ENCODE data around the gene NBAS.

NBAS gene

DNA sequence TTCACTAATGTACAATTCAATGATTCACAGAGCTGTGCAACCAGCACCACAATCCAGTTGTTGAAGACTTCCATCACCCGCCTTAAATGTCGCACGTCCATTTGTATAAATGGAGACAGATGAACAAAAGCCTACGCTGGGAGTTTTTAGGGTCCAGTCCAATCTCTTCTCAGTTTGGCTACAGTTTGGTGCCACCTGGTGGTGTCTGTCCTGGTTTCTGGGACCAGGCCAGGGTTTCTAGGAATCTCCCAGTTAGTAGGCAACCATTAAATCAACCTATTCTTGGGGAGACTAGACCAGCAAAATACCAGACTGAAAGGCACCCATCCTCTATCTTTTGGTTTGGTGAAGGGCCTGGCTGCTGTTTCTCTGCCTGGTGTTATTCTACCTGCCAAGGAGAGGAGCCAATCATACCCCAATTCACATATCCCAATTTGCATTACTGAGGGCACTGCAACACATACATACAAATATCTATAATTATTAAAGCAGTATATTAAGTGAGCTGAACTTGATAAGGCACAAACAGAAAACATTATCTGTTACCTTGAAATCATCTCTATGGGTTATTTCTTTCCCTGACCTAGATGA is 27.3 kb upstream of the NBAS start:
- DNase-seq = peak; percentile 100

DNA sequence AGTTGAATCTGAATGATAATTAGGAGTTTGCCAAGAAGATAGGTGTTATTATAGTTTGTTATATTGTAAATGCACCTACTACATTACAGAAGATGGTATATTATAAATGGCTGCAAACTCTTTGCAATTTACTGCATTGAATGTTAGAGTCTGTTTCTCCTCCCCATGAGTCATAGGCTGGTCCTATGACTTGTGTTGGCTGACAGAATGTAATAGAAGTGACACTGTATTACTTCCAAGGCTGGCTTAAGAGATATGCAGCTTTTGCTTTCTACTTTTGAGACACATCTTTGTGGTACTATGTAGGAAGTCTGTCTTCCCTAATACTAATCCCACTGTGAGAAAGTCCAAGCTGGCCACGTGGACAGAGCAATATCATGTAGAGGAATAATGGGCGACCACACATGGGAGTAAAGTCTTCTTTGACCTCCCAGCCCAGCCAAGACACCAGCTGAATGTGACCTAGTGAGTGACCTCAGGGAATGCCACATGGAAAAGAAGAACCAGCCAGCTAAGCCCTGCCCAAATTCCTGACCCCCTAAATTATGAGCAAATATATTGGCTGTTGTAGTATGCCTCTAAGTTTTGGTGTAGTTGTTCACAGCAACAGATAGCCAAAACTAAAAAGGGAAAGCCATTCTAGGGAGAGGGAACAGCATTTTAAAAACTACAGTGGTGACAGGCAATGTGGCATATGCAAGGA is 23.8 kb upstream of the NBAS start:
- DNase-seq = no peak

DNA sequence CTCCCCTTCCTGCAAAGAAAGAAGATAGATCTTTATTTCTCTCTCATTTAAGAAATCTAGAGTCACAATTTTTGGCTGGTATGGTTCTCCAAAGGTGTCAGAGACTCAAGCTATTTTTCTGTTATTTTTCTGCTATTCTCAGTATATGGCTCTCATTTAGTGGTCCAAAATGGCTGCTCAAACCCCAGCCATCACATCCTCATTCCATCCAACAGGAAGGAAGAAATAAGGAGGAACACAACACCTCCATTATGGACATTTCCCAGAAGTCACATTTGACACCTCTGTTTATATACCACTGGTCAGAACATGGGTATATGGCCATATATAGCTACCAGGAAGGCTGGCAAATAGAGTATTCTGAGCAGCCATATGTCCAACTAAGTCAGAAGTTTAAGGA is 23.2 kb upstream of the NBAS start:
- DNase-seq = no peak

DNA sequence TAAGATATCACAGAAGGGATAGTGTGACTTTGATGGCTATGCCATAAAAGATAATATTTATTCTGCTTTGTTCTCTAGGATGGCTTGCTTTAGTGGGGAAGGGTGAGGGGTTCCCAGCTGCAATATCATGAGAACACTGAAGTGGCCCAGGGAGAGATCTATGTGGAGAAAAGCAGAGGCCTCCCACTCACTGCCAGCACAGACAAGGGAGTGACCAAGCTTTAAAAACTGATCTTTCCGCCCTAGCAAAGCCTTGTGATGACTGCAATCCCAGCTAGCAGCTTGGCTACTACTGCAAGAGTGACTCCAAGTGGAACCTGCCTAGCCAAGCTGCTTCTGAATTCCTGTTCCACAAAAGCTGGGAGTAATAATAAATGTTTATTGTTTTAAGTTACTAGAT is 22.7 kb upstream of the NBAS start:
- no peak for DNase-seq

DNA sequence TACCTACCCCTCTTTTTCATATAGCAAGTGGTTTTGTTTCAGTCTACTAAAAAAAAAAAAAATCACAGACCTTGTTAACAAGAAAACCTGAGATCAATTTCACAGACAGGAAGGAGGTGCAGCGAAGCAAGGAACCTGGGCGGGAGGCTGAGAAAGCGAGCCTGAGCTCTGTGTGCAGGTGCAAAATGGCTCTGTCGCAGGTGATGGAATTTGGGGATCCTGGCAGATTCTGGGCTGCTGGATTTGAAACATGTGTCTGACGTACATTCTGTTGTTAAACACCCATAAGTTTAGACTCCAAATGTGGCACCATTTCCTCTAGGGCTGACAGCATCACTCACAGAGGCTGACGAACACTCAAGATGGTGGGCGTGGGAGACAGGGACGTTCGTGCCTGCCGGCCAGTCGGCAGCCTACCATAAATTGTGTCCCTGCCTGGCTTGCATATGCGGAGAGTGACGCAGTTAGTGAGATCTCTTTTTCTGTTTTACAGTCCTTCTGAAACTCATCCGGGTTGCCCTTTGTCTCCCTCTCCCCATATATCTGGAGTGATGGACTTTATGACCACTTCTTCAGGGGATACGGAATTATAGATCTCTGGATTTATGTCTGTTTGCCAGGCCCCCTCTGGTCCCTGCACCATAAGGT is 21.7 kb upstream of the NBAS start:
- DNase-seq = no peak

DNA sequence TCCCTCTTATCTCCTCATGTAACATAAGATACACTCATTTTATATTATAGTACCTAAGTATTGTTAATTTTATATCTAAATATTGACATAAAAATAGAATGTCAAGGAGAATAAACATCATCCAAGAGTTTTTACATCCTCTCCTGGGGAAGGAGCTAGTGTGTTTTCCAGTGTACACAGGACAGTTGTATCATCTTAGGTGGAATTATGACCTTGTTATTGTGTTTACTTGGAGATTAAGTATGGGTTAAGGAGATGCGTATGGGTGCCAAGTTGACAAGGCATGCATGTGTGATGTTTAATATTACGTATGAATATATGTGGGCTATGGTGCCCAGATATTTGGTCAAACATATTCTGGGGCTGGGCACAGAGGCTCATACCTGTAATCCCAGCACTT is 19.3 kb upstream of the NBAS start:
- DNase-seq = no peak

DNA sequence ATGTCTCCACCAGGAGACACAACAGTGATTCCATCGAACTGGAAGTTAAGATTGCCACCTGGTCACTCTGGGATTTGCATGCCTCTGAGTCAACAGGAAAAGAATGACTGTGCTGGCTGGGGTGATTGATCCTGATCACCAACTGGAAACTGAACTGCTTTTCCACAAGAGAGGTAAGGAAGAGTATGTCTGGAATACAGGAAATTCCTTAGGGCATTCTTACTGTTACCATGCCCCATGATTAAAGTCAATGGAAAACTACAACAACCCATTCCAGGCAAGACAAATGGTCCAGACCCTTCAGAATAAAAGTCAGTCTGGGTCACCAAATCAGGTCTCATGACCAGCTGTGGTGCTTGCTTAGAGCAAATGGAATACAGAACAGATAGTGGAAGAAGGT is 18.5 kb upstream of the NBAS start:
- peak; percentile 95 to 100 for DNase-seq

DNA sequence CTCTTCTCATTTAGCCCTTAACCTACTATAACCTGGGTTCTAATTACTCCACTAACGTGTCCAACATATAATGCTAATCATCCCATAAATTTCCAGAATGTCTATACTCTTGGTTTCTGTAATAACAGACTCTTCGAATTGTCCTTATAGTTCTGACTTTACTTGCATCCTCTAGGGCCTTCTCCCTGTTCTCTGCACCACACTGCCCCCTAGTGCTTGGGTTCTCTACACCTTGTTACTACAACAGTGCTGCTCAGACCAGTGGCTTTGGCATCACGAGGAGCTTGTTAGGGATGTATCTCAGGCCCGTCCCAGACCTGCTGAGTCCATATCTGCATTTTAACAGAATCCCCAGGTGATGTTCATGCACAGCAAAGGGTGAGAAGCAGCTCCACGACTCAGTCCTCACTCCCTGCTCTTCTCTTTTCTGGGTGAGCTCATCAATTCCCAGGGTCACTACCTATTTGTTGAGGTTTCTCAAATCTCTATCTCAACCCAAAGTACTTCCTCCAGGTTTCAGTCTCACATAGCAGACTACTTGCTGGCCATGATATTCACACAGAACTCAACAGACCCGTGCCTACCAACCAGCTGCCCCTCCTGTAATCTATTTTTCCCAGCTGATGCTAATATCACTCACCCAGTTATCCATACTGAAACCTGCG is 16.1 kb upstream of the NBAS start:
- DNase-seq = peak; percentile 100

DNA sequence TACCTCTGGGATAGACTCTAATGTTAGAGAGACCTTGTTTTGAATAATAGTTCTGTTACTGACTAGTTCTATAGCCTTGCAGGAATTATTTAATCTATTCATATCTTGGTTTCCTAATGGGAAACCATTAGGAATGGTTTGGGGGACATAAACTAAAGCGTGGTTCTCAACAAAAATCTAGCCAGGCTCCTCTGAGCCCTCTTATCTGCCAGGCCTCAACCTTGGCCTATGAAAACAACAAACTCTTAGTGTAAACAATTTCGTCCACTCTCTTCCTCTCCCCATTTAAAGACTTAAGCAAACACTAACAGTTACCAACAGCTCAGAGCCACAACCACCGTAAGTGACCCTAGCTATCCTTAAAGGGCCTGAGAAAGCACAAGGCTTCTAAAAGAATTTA is 10.6 kb upstream of the NBAS start:
- no peak for DNase-seq

DNA sequence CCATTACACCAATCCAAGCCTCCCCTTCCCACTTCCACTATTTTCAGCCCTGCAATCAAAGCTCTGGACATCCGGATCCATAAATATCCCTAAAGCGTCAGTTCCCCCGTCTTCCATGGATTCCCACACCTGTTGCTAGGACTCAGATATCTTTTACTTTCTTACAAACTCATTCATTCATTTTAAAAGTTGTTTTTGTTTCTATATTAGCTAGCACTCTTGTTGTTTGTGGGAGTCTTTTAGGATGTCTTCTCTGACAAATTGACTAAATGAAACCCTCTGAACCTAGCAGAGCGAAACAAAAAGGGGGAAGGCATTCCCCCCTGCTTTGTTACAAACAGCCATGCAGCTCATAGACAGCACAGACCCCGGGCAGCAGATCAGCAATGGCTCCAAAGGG is 9.0 kb upstream of the NBAS start:
- no peak for DNase-seq

DNA sequence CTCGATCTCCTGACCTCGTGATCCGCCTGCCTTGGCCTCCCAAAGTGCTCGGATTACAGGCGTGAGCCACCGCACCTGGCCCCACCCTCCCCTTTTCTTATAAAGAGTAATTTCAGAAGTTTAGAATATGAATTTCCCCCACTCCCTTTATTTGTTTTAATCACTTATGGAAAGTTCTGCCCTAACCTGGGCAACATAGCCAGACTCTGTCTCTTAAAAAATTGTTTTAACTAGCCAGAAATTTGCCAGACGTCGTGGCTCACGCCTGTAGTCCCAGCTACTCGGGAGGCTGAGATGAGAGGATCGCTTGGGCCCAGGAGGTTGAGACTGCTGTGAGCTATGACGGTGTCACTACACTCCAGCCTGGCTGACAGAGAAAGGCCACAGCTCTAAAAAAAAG is 7.7 kb upstream of the NBAS start:
- no peak for DNase-seq

DNA sequence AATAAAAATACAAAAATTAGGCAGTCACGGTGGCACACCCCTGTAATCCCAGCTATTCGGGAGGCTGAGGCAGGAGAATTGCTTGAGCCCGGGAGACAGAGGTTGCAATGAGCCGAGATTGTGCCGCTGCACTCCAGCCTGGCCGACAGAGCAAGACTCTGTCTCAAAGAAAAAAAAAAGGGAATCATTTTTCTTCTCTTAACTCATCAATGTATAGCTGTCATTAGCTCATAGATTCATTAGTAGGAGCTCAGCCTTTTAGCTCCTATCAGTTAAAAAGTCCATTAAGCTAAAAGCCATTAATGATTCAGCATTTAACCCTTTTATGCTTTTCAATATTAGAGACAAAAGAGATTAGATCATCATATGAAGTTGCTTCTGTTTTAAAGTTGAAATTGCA is 5.8 kb upstream of the NBAS start:
- no peak for DNase-seq

DNA sequence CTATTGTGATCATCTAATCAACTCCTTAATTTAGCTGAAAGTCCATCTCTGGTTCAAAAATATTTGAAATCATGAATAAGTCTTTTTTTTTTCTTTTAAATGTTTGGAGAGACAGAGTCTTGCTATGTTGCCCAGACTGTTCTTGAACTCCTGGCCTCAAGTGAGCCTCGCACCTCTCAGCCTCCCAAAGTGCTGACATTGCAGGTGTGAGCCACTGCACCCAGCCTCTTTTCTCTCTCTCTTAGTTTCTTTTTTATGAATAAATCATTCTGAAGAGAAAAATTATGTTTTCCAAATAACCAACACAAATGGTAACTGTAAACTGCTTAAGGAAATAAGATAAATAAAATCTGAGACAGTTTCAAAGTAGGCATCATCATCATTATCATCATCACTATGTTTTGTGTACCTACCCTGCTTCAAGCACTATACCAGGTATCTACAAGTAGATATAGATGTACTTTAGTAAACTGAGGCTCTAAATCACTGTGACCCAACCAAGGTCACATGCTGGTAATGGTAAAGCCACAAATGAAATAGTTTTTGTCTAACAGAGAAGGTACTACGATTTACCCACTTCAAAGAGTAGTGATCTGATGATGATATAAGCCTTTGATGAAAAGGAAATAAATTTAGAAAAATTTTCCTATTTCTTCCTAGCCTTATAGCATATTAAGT is 5.0 kb upstream of the NBAS start:
- DNase-seq = no peak

DNA sequence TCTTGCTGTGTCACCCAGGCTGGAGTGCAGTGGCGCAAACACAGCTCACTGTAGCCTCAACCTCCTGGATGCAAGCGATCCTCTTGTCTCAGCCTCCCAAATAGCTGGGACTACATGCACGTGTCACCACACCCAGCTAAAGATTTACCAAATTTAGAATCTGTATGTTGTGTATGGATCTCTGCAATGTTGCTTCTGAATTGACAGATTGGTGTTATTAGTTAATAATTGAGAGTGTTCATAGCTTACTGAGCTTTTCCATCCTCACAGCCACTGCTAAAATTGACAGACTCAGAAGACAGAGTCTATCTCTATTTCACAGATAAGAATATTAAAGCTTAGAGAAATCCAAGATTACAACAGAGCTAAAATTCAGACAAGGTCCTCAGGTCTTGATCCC is 4.3 kb upstream of the NBAS start:
- no peak for DNase-seq

DNA sequence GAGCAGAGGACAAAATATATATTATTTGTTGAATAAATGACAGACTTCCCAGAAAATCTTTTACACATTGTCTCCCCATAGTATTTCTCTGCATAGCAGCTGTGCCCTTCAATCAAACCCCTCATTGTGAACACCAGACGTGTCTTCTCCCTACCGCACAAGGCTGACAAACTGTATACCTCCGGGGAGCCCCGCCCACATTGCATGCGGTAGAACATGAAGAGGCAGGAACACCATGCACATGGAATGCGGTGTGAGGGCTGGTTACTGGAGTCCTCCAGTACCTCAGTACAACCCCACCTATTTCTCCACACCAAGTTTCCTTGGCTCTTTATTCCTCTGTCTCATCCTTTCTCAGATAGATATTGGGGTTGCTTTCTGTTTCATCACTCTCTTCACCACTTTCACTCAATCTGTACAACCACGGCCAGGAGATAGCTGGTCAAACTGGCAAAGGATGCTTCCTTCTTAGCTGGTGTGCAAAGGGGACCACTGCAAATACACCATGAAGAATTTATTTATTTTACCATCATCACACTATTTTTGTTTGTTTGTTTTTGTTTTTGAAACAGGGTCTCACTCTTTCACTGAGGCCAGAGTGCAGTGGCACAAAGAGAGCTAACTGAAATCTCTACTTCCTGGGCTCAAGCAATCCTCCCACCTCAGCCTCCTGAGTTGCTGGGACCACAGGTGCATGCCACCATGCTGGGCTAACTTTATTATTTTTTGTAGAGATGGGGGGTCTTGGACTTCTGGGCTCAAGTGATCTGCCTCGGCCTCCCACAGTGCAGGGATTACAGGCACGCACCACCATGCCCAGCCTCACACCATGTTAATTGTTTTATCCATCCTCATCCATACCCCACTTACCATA is 2.3 kb upstream of the NBAS start:
- DNase-seq = peak; percentile 100

DNA sequence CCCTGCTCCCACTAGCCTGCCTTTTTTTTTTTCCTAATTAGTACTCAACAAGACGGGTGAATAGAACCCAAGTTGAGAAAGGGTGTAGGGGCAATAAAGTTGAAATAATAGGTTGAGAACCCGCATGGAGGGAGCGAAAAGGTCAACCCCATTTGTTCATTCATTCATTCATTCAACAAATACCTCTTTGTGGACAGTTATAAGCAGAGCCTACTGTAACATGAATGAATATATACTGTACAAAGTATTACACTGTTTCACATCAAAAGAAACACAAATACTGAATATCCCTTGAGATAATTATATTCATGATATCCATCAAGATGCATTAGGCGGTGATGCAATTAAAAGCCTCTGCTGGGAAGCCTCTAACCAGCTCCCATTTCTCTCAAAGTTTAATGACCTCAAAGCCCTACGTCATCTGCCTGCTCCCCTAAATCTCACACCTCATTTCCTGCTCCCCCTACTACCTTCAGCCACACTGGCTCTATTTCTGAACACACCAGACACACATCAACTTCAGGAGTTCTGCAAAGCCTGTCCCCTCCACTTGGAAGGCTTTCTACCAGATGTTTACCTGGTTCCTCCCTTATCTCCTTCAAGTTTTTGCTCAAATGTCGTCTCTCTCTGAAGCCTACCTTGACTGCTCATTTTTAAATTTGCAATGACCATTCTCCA is 1.4 kb upstream of the NBAS start:
- no peak for DNase-seq

DNA sequence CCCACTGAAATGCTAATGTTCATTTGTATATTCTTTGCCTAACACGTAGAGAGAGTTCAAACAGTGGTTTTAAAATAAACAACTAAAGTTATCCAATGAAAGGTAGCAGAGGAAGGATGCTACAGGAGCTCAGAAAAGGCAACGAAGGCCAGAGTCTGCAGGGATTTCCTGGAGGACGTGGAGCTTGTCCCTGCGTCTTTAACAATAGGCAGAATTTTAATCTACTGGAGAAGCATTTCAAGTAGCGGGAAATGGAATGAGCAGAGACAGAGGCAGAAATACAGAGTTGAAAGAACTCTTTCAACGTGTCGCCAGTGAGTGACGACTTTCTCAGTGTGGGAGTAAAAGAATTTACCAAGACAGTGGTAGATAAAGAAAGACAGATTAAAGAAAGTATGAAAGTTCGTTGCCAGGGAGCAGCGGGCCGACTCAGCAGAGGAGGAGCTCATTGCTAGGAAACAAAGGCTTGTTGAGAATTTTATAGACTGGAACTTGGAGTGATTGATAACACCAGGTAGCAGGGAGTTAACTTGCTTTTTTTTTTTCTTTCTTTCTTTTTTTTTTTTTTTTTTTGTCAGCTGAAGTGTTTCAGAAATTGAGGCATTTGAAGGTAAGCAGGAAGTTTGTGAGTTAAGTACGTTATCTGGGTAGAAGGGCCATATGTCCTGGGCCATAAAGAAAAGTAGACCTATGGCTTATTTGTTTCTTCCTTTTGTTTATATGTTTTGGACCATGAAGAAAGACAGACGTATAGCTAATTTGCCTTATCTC is 625 bp upstream of the NBAS start:
- peak; percentile 100 for DNase-seq

DNA sequence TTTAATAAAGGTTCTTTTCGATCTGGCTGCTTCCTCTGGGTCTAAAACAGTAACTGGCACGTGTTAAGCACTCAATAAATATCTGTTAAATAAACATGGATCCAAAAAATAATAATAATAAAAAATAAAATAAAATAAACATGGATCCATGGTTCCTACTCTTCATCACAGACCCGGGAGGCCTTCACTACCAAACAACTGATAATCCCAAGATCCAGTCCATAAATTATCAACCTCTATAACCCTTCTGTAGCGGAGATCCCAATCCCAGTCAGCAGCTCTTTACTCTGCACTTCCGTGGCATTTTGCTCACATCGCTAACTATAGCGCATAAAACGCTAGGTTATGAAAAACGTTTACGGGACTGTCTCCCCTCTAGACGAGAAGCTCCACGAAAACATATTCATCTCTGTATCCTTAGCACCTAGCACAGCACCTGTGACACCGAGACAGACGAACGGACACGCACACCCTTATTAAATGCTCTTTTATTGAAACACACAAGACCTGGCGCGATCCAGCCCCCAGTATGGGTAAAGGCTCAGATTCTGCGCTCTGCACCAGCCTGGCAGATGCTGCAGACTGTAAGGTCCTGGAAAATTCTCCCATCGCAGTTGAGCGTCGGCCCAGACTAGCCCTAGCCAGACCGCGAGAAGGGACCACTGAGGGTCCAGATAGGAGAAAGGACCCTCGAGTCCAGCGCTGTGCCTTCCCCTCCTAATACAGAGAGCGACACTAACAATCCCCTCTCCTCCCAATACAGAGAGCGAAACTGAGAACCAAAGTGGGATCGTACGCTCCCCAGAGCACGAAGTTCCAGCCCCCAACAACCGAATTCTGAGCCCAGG is 770 bp downstream of the NBAS start:
- DNase-seq = peak; percentile 100

DNA sequence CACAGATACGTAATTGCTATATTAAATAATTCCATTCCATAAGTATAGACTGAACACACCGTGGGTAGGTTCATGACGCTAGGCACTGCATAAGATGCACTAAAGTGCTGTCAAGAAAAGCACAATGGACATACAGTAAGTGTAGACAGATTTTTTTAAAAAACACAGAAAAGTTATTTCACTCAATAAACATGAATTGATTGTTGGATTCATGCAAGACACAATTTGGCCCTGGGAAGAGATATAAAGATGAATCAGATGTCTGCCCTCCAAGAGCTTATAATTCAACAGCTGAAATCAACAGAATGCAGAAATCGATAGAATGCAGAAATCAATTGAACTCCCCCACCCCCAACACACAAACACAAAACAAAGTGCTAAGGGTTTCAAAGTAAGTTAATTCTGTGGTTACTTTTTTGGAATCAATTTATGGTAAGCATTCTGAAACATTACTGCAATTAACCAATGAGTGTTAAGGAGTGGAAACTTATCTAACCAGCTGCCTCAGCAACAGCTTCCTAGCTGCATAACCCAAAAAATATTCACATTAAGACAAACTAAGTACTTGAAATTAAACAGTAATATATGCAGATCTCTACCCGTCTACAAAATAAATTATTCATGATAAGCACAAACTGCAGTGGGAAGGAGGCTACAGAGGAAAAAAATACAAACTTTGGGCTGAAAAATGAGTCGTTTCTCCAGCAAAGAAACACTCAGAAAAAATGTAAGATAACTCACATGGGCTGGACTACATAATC is 1.6 kb downstream of the NBAS start:
- DNase-seq = peak; percentile 99
